GM23248 (cell line): ENCODE results near the gene TMEM108. TPM values are rescaled to one million over a fixed set of nuclear protein-coding genes. Genes with fewer than 3 reads are reported as not detected.

ENCODE experiments used
- DNase-seq: peaks from one replicate; pipeline ENCODE4 v3.0.0-alpha.2; 2015
- H2AFZ ChIP-seq: fragments of 200-600 bp; sonication (generic); 2 replicates; pipeline ENCODE4 v1.6.1; 2016; ENCODE audit warnings: antibody characterized with exemption
- H3F3A ChIP-seq: fragments of 200-600 bp; sonication (generic); 2 replicates; pipeline ENCODE4 v1.6.1; 2016; ENCODE audit warnings: mild to moderate bottlenecking, antibody characterized with exemption, mixed run types; ENCODE audit not compliant: insufficient read depth
- H3K27ac ChIP-seq: fragments of 200-600 bp; sonication (generic); 2 replicates; pipeline ENCODE4 v1.5.1; 2016; ENCODE audit warnings: mild to moderate bottlenecking
- H3K27me3 ChIP-seq: fragments of 200-600 bp; sonication (generic); replicated peaks from 2 replicates; pipeline ENCODE4 v1.6.1; 2016; ENCODE audit warnings: mild to moderate bottlenecking; ENCODE audit not compliant: insufficient read depth
- H3K36me3 ChIP-seq: fragments of 200-600 bp; sonication (generic); 2 replicates; pipeline ENCODE4 v1.6.1; 2016; ENCODE audit warnings: low read depth, mild to moderate bottlenecking
- H3K4me1 ChIP-seq: fragments of 200-600 bp; sonication (generic); 2 replicates; pipeline ENCODE4 v1.6.1; 2016; ENCODE audit warnings: mild to moderate bottlenecking; ENCODE audit not compliant: insufficient read depth
- H3K4me2 ChIP-seq: fragments of 200-600 bp; sonication (generic); one replicate; pipeline ENCODE4 v1.6.1; 2016; ENCODE audit warnings: mild to moderate bottlenecking; ENCODE audit not compliant: unreplicated experiment
- H3K4me3 ChIP-seq: fragments of 200-600 bp; sonication (generic); 2 replicates; pipeline ENCODE4 v1.5.1; 2016; ENCODE audit warnings: mild to moderate bottlenecking
- H3K79me2 ChIP-seq: fragments of 200-600 bp; sonication (generic); 2 replicates; pipeline ENCODE4 v1.6.1; 2016; ENCODE audit warnings: mild to moderate bottlenecking; ENCODE audit not compliant: insufficient read depth
- H3K9ac ChIP-seq: fragments of 200-600 bp; sonication (generic); 2 replicates; pipeline ENCODE4 v1.6.1; 2016; ENCODE audit warnings: mild to moderate bottlenecking
- H3K9me2 ChIP-seq: fragments of 200-600 bp; sonication (generic); 2 replicates; pipeline ENCODE4 v1.6.1; 2016; ENCODE audit warnings: mixed run types, mild to moderate bottlenecking, moderate library complexity; ENCODE audit not compliant: insufficient read depth
- H3K9me3 ChIP-seq: fragments of 200-600 bp; sonication (generic); one replicate; pipeline ENCODE4 v1.6.1; 2017; ENCODE audit warnings: low read depth
- H4K20me1 ChIP-seq: fragments of 200-600 bp; sonication (generic); 2 replicates; pipeline ENCODE4 v1.6.0; 2016; ENCODE audit not compliant: insufficient read depth
- EZH2 ChIP-seq: fragments of 200-600 bp; sonication (generic); IDR thresholded peaks from 2 replicates; pipeline ENCODE4 v1.6.1; 2018; ENCODE audit warnings: antibody characterized with exemption, mild to moderate bottlenecking; ENCODE audit not compliant: insufficient read depth, poor library complexity, severe bottlenecking
- EZH2phosphoT487 ChIP-seq: fragments of 200-600 bp; sonication (generic); IDR thresholded peaks from 2 replicates; pipeline ENCODE4 v1.6.1; 2018; ENCODE audit warnings: antibody characterized with exemption, moderate library complexity, mild to moderate bottlenecking, low read depth; ENCODE audit not compliant: insufficient read depth
- WGBS, 2 experiments: methylation state at CpG; one replicate each; pipeline ENCODE4 v1.1.6; 2015 to 2017; ENCODE audit warnings: low lambda C conversion rate in 2 of 2, low coverage in 1 of 2; ENCODE audit errors: missing lambda C conversion rate in 2 of 2; 5-methylcytosine and 5-hydroxymethylcytosine counted together
- in situ Hi-C: fragments of 300-500 bp; cut with MboI; formaldehyde crosslinking; loops from 2 replicates; pipeline ENCODE4 v1.15.0; 2020
- polyA plus RNA-seq: library from polyadenylated mRNA; unstranded; fragments of >200 nt; fragmentation: Nextera tagmentation; extraction: Ambion mirVana; gene quantifications from 2 replicates; pipeline ENCODE4 v1.2.1, GENCODE V29; 2016
- total RNA-seq: library from RNA; depleted of rRNA; stranded (reverse); fragments of >200 nt; shearing (Covaris generic); gene quantifications from 2 replicates; pipeline ENCODE4 v1.2.3, GENCODE V29; 2014

Gene TMEM108
- total and polyA plus RNA-seq, 2 experiments from 2014 or later, result not detected

- no peaks in the 10 kb centered on the region for H3K9me3 ChIP-seq
- H3K4me3 ChIP-seq, result no peak overlapping the region
- no peak overlapping the region for H3K4me2 ChIP-seq
- no peaks in the 10 kb centered on the region for H3K27me3 ChIP-seq
- TF ChIP-seq EZH2 (no peak), EZH2phosphoT487 (no peak)
- no peaks in the 10 kb centered on the region for H3K4me1 ChIP-seq
- H3K79me2 ChIP-seq, result no peaks in the 10 kb centered on the region
- 1 to 5% methylated on average over 3 of the region's 3 CpGs for WGBS, 2 experiments
- no peak overlapping the region for H3K27ac ChIP-seq
- no peaks in the 10 kb centered on the region for H3F3A ChIP-seq
- no peak overlapping the region for H3K9ac ChIP-seq
- no peak overlapping the region for H2AFZ ChIP-seq
- H3K9me2 ChIP-seq, result no peaks in the 10 kb centered on the region
- in situ Hi-C loops, result no loop called here
- no peak for DNase-seq
- no peaks in the 10 kb centered on the region for H3K36me3 ChIP-seq
- H4K20me1 ChIP-seq, result no peaks in the 10 kb centered on the region
These were observed 189.6 kb downstream of the TMEM108 start for GRCh38 chr3:133227813-133228212.

GRCh38 chr3:133230195-133230594, 192.0 kb downstream of the TMEM108 start:
- Histone ChIP-seq H3K9me2 (no peaks in the 10 kb centered on the region), H3F3A (no peaks in the 10 kb centered on the region), H3K4me3 (no peak overlapping the region), H3K27ac (no peak overlapping the region), H4K20me1 (no peaks in the 10 kb centered on the region), H3K36me3 (no peaks in the 10 kb centered on the region), H2AFZ (no peak overlapping the region), H3K4me1 (no peaks in the 10 kb centered on the region), H3K9me3 (no peaks in the 10 kb centered on the region), H3K4me2 (no peak overlapping the region), H3K79me2 (no peaks in the 10 kb centered on the region), H3K9ac (no peak overlapping the region), H3K27me3 (no peaks in the 10 kb centered on the region)
- in situ Hi-C loops, result no loop called here
- DNase-seq, result no peak
- whole genome bisulfite sequencing, 2 experiments, result 1 to 2% methylated on average over 4 of the region's 4 CpGs
- TF ChIP-seq EZH2phosphoT487 (no peak), EZH2 (no peak)

GRCh38 chr3:133236901-133237300, 198.7 kb downstream of the TMEM108 start:
- Histone ChIP-seq H3K79me2 (no peaks in the 10 kb centered on the region), H3K4me3 (no peak overlapping the region), H3F3A (no peaks in the 10 kb centered on the region), H3K4me2 (no peak overlapping the region), H2AFZ (no peak overlapping the region), H3K9ac (no peak overlapping the region), H3K27ac (no peak overlapping the region), H4K20me1 (no peaks in the 10 kb centered on the region), H3K4me1 (no peaks in the 10 kb centered on the region), H3K36me3 (no peaks in the 10 kb centered on the region), H3K9me2 (no peaks in the 10 kb centered on the region), H3K9me3 (no peaks in the 10 kb centered on the region), H3K27me3 (no peaks in the 10 kb centered on the region)
- in situ Hi-C loops, result no loop called here
- DNase-seq, result no peak
- WGBS, 2 experiments, result 40 to 41% methylated on average over 1 of the region's 1 CpG
- no peak for TF ChIP-seq EZH2
- TF ChIP-seq EZH2phosphoT487, result no peak

DNA sequence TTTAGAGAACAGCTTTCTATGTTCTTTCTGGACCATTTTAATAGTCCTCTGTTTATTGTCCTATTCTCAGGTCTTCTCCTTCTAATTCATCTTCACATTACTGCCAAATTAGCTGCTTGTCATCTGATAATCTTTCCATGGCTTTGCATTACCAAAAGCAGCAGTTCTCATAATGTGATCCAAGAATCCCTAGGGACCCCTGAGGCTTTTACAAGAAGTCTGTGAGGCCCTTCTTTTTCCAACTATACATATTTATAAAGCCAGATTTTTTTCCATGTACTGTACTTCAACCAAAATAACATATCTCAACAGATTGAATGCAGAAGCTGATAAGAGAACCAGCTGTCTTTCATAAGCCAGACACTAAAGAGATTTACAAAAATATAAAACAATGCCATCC, 199.2 kb downstream of the TMEM108 start:
- Histone ChIP-seq H3K27me3 (no peaks in the 10 kb centered on the region), H3K9me3 (no peaks in the 10 kb centered on the region), H3F3A (no peaks in the 10 kb centered on the region), H3K27ac (no peak overlapping the region), H4K20me1 (no peaks in the 10 kb centered on the region), H3K4me1 (no peaks in the 10 kb centered on the region), H2AFZ (no peak overlapping the region), H3K4me2 (no peak overlapping the region), H3K36me3 (no peaks in the 10 kb centered on the region), H3K9ac (no peak overlapping the region), H3K79me2 (no peaks in the 10 kb centered on the region), H3K4me3 (no peak overlapping the region), H3K9me2 (no peaks in the 10 kb centered on the region)
- TF ChIP-seq EZH2 (no peak), EZH2phosphoT487 (no peak)
- DNase-seq, result no peak
- in situ Hi-C loops, result no loop called here

DNA sequence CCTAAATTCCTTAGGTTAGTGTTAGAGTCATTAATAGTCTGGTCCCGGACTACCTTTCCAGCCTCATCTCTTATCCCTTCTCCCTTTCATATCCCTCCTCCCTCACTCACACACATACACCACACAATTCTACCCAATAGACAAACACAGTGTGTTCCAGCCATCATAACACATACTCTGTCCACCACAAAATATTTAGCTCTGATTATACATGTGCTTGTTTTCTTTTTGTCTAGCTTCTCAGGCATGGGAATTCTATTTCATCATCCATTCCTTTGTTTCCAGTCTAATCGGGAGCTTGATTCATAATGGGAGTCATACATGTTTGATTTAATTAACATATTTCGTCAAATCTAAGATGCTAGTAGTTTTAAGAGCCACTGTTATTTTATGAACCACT, 199.8 kb downstream of the TMEM108 start:
- Histone ChIP-seq H3K9ac (no peak overlapping the region), H3K4me3 (no peak overlapping the region), H3K9me3 (no peaks in the 10 kb centered on the region), H4K20me1 (no peaks in the 10 kb centered on the region), H3F3A (no peaks in the 10 kb centered on the region), H3K79me2 (no peaks in the 10 kb centered on the region), H3K27ac (no peak overlapping the region), H2AFZ (no peak overlapping the region), H3K9me2 (no peaks in the 10 kb centered on the region), H3K27me3 (no peaks in the 10 kb centered on the region), H3K4me1 (no peaks in the 10 kb centered on the region), H3K4me2 (no peak overlapping the region), H3K36me3 (no peaks in the 10 kb centered on the region)
- WGBS, 2 experiments, result 20% methylated on average over 3 of the region's 3 CpGs
- in situ Hi-C loops, result no loop called here
- no peak for DNase-seq
- TF ChIP-seq EZH2 (no peak), EZH2phosphoT487 (no peak)
